ENCODE measurements around the gene OPCML.

The OPCML gene

DNA sequence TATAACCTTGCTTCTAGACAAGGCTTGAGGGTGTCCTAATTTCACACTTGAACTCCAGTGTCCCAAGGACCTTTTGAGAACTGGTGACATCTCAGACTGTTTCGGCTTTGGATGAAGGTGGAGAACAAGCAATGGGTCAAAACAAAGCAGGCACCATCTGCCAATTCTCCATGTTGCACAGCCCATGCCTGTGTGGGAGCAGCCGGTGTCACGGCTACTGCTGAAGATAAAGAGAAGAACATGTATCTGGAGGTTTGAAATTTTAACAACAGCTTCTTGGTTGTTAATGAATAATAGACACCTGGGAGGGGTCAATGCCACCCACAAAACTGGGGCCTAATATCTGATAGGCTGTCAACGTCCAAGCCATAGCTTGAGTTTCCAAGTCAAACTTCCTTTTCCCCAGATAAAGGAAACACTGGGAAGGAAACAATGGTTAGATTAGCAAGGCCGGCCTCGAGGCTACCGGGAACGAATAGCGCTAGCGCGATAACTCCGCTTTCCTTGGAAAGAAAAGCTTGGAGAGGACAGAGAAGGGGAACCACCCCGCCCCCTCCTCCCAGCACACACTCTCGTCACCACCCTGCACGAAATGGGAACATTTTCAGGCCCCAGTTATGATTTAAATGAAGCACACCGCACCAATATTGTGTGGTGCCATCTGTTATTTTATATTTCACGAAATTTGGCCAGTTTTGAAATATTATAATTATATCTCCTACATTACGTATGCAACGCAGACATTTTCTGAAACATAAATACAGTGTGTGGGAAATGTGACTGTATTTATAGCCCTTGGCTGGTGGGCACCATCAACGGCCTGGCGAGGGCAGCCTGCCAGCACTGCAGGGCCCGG is 21.8 kb upstream of the OPCML start:
- TF ChIP-seq, protein P1, sequence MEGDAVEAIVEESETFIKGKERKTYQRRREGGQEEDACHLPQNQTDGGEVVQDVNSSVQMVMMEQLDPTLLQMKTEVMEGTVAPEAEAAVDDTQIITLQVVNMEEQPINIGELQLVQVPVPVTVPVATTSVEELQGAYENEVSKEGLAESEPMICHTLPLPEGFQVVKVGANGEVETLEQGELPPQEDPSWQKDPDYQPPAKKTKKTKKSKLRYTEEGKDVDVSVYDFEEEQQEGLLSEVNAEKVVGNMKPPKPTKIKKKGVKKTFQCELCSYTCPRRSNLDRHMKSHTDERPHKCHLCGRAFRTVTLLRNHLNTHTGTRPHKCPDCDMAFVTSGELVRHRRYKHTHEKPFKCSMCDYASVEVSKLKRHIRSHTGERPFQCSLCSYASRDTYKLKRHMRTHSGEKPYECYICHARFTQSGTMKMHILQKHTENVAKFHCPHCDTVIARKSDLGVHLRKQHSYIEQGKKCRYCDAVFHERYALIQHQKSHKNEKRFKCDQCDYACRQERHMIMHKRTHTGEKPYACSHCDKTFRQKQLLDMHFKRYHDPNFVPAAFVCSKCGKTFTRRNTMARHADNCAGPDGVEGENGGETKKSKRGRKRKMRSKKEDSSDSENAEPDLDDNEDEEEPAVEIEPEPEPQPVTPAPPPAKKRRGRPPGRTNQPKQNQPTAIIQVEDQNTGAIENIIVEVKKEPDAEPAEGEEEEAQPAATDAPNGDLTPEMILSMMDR (IDR thresholded peaks at IDR 0.05; ENCODE audit: borderline replicate concordance, insufficient read depth, low read depth, low read length), result no peak
- H3K4me3 ChIP-seq (ENCODE audit: low read depth, low read length), result no peak overlapping the region

DNA sequence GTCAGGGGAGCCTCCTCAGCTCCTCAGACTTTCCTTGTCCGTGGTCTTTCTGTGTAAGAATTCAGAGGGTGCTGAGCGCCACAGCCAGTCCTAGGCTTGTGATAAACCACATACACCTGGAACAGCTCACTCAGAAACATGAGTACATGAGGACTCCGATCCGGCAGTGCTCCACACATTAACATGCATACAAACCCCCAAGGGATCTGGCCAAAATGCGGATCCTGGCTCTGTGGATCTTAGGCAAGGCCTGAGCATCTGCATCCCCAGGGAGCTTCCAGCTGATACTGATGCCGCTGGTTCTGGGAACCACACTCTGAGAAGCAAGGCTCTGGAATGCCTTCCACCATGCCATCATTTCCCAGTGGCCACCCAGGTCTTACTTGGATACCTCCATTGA is 20.6 kb upstream of the OPCML start:
- H3K4me3 ChIP-seq (ENCODE audit: low read depth, low read length), result no peak overlapping the region
- TF ChIP-seq, protein P1 (IDR thresholded peaks at IDR 0.05; ENCODE audit: borderline replicate concordance, insufficient read depth, low read depth, low read length), result no peak

DNA sequence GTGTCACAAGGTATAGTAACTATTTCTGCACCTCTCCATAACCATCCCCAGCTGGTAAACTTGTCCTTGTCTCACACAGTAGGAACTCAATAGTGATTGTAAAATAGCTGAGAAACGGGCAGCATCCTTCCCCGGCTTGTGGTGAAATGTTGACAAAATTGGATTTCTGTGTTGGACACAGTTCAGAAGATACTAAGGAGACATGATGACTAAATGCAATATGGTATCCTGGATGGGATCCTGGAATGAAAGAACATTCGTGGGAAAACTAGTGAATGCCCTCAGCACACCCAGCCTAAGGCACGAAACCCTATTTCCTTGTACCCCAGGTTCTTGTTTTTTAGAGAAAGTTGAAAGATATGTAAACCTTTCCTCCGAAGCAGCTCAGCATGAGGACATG is 18.8 kb upstream of the OPCML start:
- TF ChIP-seq, protein P1 (IDR thresholded peaks at IDR 0.05; ENCODE audit: borderline replicate concordance, insufficient read depth, low read depth, low read length), result no peak
- H3K4me3 ChIP-seq (ENCODE audit: low read depth, low read length), result no peak overlapping the region

DNA sequence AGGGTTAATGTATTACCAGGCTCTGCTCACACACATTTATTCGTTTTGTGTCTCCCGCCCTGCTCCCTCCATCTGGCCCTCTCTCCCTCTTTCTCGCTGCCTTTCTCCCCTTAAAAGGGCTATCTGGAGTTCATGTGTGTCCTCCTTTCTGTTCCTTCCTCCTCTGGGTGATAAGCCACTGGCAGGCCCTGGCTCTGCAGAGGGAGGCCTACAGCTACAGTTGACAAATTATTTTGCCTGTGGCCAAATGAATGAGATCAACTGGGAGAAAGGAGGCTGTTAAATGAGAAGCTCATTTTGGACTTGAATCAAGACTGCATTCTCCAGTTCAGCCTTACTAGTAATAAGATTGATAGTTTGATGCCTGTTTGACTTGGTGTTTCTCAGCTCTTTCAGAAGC is 17.5 kb upstream of the OPCML start:
- H3K4me3 ChIP-seq (ENCODE audit: low read depth, low read length), result no peak overlapping the region
- TF ChIP-seq, protein P1 (IDR thresholded peaks at IDR 0.05; ENCODE audit: borderline replicate concordance, insufficient read depth, low read depth, low read length), result no peak

DNA sequence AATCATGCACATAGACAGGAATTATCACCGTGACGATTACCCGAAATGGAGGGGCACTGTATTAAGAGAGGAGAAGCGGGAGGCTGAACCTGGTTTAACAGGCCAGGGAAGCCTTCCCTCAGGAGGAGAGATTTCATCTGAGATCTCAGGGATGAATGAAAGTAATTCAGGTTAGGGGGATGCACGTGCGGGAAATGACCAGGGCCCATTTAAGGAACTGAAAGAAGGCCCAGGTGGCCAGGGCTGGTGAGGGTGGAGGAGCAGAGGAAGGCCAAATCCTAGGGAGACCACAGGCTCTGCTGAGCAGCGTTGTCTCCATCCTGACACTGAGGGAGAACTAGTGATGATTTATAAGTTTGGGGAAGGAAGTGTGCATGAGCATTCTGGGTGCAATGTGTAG is 16.3 kb upstream of the OPCML start:
- TF ChIP-seq, protein P1 (IDR thresholded peaks at IDR 0.05; ENCODE audit: borderline replicate concordance, insufficient read depth, low read depth, low read length), result no peak
- H3K4me3 ChIP-seq (ENCODE audit: low read depth, low read length), result no peak overlapping the region

DNA sequence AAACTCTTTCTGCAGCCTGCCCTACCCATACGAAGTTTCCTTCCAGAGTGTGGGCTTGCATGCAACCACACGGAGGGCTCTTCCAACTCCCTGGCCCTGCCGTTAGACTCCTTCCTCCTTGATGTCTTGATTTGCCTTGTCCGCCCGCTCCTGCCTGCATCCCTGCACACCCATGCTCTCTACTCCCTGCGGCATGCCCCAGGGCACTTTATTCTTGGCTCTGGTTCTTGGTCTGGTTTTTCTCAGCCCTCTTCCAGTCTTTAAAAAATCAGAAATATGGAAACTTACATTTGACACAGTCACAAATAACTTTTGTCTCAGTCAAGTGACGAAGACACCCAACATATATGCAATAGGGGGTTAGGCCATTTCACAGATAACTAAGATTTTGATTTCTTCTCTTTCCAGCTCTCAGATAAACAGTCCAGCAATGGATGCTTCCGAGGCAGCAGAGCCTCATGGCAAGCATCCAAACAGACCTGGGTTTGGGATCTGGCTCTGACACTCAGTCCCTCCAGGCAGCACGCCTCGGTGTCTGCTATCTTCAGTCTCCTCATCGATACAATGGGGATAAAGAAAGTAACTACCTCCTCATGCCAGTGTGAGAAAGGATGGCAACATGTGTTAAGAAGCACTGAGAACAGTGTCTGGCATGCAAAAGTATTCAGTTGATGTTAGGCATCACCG is 15.7 kb upstream of the OPCML start:
- TF ChIP-seq, protein P1 (IDR thresholded peaks at IDR 0.05; ENCODE audit: borderline replicate concordance, insufficient read depth, low read depth, low read length), result no peak

More for the DNA sequence above, 15.7 kb upstream of the OPCML start:
- H3K4me3 ChIP-seq (ENCODE audit: low read depth, low read length), result no peak overlapping the region
